Liver (tissue), 9 donors: ENCODE data around the gene KCNMB2. TPM values are rescaled to one million over a fixed set of nuclear protein-coding genes. Genes with fewer than 3 reads are reported as not detected.

Source experiments
- DNase-seq: peaks from one replicate; pipeline ENCODE4 v3.0.0-alpha.2; 2017; ENCODE audit warnings: low spot score
- H3K27ac ChIP-seq, 2 donors: one replicate each; pipeline ENCODE4 v1.7.0; 2013; ENCODE audit warnings: inconsistent platforms in 2 of 2, low read length in 2 of 2, control low read depth in 1 of 2, low read depth in 1 of 2, mild to moderate bottlenecking in 1 of 2
- H3K27me3 ChIP-seq, 4 donors: one replicate each; pipeline versions ENCODE4 v1.6.1 to v1.7.0; 2013; ENCODE audit warnings: low read length in 3 of 4, inconsistent platforms in 1 of 4, mild to moderate bottlenecking in 1 of 4, moderate library complexity in 1 of 4; ENCODE audit not compliant: control insufficient read depth in 4 of 4, insufficient read depth in 4 of 4
- H3K36me3 ChIP-seq, 4 donors: one replicate each; pipeline versions ENCODE4 v1.6.1 to v1.7.0; 2013; ENCODE audit warnings: low read length in 3 of 4, mild to moderate bottlenecking in 3 of 4, low read depth in 1 of 4, moderate library complexity in 1 of 4; ENCODE audit not compliant: control insufficient read depth in 4 of 4, insufficient read depth in 3 of 4
- H3K4me1 ChIP-seq, 4 donors: one replicate each; pipeline versions ENCODE4 v1.6.1 to v1.7.0; 2013; ENCODE audit warnings: low read length in 3 of 4, mild to moderate bottlenecking in 3 of 4, moderate library complexity in 1 of 4; ENCODE audit not compliant: control insufficient read depth in 4 of 4, insufficient read depth in 4 of 4
- H3K4me3 ChIP-seq, 3 donors: one replicate each; pipeline versions ENCODE4 v1.6.1 to v1.7.0; 2013; ENCODE audit warnings: low read length in 3 of 3, control low read depth in 1 of 3, low read depth in 1 of 3, mild to moderate bottlenecking in 1 of 3
- H3K9ac ChIP-seq, 2 donors: one replicate each; pipeline ENCODE4 v1.7.0; 2013; ENCODE audit warnings: low read length in 2 of 2, mild to moderate bottlenecking in 2 of 2, moderate library complexity in 2 of 2, control low read depth in 1 of 2, low read depth in 1 of 2
- H3K9me3 ChIP-seq, 4 donors: one replicate each; pipeline versions ENCODE4 v1.6.1 to v1.7.0; 2013; ENCODE audit warnings: low read length in 3 of 4; ENCODE audit not compliant: control insufficient read depth in 4 of 4
- EGR1 ChIP-seq, 2 donors: IDR thresholded peaks; 2 replicates each; pipeline ENCODE4 v1.6.1; 2016 to 2018; ENCODE audit warnings: antibody characterized with exemption in 2 of 2, low read depth in 2 of 2
- FOXA1 ChIP-seq: IDR thresholded peaks from 2 replicates; pipeline ENCODE4 v1.6.1; 2016; ENCODE audit warnings: antibody characterized with exemption
- FOXA2 ChIP-seq: IDR thresholded peaks from 2 replicates; pipeline ENCODE4 v1.6.1; 2016; ENCODE audit warnings: antibody characterized with exemption
- GABPA ChIP-seq, 2 donors: IDR thresholded peaks in 1 of 2; conservative IDR thresholded peaks in 1 of 2; 2 replicates each; pipeline ENCODE4 v1.6.1; 2016; ENCODE audit warnings: antibody characterized with exemption in 2 of 2, mild to moderate bottlenecking in 1 of 2, moderate library complexity in 1 of 2
- HNF4A ChIP-seq, 2 donors: conservative IDR thresholded peaks; 2 replicates each; pipeline ENCODE4 v1.6.1; 2016; ENCODE audit warnings: antibody characterized with exemption in 2 of 2, mild to moderate bottlenecking in 2 of 2
- HNF4G ChIP-seq: IDR thresholded peaks from 2 replicates; pipeline ENCODE4 v1.6.1; 2016; ENCODE audit warnings: antibody characterized with exemption
- JUND ChIP-seq, 2 donors: IDR thresholded peaks; 2 replicates each; pipeline ENCODE4 v1.6.1; 2016; ENCODE audit warnings: antibody characterized with exemption in 2 of 2
- NR2F2 ChIP-seq: IDR thresholded peaks from 2 replicates; pipeline ENCODE4 v1.6.1; 2016; ENCODE audit warnings: antibody characterized with exemption
- RAD21 ChIP-seq, 2 donors: IDR thresholded peaks; 2 replicates each; pipeline ENCODE4 v1.6.1; 2016; ENCODE audit warnings: antibody characterized with exemption in 2 of 2, mild to moderate bottlenecking in 2 of 2
- RXRA ChIP-seq, 2 donors: IDR thresholded peaks; 2 replicates each; pipeline ENCODE4 v1.6.1; 2017 to 2018; ENCODE audit warnings: antibody characterized with exemption in 2 of 2, mild to moderate bottlenecking in 1 of 2
- SP1 ChIP-seq: IDR thresholded peaks from 2 replicates; pipeline ENCODE4 v1.6.1; 2018; ENCODE audit warnings: antibody characterized with exemption, mild to moderate bottlenecking
- TAF1 ChIP-seq: conservative IDR thresholded peaks from 2 replicates; pipeline ENCODE4 v1.6.1; 2016; ENCODE audit warnings: antibody characterized with exemption, mild to moderate bottlenecking
- YY1 ChIP-seq: IDR thresholded peaks from 2 replicates; pipeline ENCODE4 v1.6.1; 2016; ENCODE audit warnings: antibody characterized with exemption, mild to moderate bottlenecking
- WGBS: extraction: QIAGEN DNeasy Blood & Tissue Kit; methylation state at CpG from one replicate; pipeline ENCODE4 v1.1.7; 2013; 5-methylcytosine and 5-hydroxymethylcytosine counted together
- polyA plus RNA-seq, 2 donors: library from polyadenylated mRNA; stranded (reverse) in 1 of 2; unstranded in 1 of 2; fragments of 200-250 nt in 1 of 2; fragments of >200 nt in 1 of 2; fragmentation: Nextera tagmentation in 1 of 2; extraction: Ambion mirVana in 1 of 2; gene quantifications; one replicate each; pipeline versions ENCODE4 v1.2.1 to v1.2.3, GENCODE V29; 2013 to 2015
- total RNA-seq, 2 donors: library from RNA; depleted of rRNA; stranded (reverse); fragments of >200 nt; gene quantifications; one replicate each; pipeline ENCODE4 v1.2.3, GENCODE V29; 2014
- TF ChIP-seq, protein P1 (sequence below): IDR thresholded peaks from 2 replicates; pipeline ENCODE4 v1.6.1; 2016; ENCODE audit warnings: antibody characterized with exemption
- TF ChIP-seq, protein P2 (sequence below): fragments of 150-350 bp; IDR thresholded peaks from 2 replicates; pipeline ENCODE4 v1.5.1; 2017; ENCODE audit warnings: improper control_type of control experiment, low read depth, low read length; ENCODE audit not compliant: missing input control
- TF ChIP-seq, protein P3 (sequence below): IDR thresholded peaks from 2 replicates; pipeline ENCODE4 v1.6.1; 2016; ENCODE audit warnings: antibody characterized with exemption
- TF ChIP-seq, protein P4 (sequence below): IDR thresholded peaks from 2 replicates; pipeline ENCODE4 v1.6.1; 2016; ENCODE audit warnings: antibody characterized with exemption, mild to moderate bottlenecking
- TF ChIP-seq, protein P5 (sequence below): IDR thresholded peaks from 2 replicates; pipeline ENCODE4 v1.6.1; 2016; ENCODE audit warnings: antibody characterized with exemption
- donor health status: healthy.
- donor health status: healthy.
- donor health status: healthy.
- donor health status: healthy.
- donor health status: healthy.

The KCNMB2 gene
- total and polyA plus RNA-seq, 4 donors, result 0.08 to 0.33 (median 0.16) TPM; not detected in 1

DNA sequence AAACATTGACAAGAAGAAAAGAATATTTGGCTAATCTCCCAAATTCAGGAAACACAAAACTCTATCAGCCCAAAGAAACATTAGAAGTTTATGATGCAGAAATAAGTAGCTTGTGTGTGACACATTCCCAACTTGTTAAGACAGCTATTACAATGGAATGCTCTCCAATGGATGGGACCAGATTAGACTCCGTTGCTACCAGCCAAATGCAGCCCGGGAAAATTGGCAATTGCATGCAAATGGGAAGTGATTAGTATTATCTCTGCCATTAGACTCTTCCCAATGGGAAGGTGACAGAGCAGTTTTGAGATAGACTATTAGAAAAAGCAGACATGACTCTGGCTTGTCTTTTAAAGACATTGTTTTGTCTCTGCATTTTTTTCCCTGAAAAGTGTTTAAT, 37.4 kb upstream of the KCNMB2 start:
- H3K9ac ChIP-seq, result no peak overlapping the region
- TF ChIP-seq HNF4G (no peak), EGR1 (IDR thresholded peaks at IDR 0.05; ENCODE audit: low read depth in 2 of 2) (no peak), FOXA2 (no peak), RAD21 (IDR thresholded peaks at IDR 0.05) (no peak), YY1 (no peak), SP1 (no peak), TAF1 (no peak), HNF4A (conservative IDR thresholded peaks at IDR 0.05) (no peak), RXRA (IDR thresholded peaks at IDR 0.05) (no peak), JUND (IDR thresholded peaks at IDR 0.05) (no peak), GABPA (IDR thresholded peaks at IDR 0.05 in 1 of 2, conservative IDR thresholded peaks at IDR 0.05 in 1 of 2) (no peak)
- TF ChIP-seq, protein P1, sequence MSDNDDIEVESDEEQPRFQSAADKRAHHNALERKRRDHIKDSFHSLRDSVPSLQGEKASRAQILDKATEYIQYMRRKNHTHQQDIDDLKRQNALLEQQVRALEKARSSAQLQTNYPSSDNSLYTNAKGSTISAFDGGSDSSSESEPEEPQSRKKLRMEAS, result no peak
- TF ChIP-seq, protein P2, sequence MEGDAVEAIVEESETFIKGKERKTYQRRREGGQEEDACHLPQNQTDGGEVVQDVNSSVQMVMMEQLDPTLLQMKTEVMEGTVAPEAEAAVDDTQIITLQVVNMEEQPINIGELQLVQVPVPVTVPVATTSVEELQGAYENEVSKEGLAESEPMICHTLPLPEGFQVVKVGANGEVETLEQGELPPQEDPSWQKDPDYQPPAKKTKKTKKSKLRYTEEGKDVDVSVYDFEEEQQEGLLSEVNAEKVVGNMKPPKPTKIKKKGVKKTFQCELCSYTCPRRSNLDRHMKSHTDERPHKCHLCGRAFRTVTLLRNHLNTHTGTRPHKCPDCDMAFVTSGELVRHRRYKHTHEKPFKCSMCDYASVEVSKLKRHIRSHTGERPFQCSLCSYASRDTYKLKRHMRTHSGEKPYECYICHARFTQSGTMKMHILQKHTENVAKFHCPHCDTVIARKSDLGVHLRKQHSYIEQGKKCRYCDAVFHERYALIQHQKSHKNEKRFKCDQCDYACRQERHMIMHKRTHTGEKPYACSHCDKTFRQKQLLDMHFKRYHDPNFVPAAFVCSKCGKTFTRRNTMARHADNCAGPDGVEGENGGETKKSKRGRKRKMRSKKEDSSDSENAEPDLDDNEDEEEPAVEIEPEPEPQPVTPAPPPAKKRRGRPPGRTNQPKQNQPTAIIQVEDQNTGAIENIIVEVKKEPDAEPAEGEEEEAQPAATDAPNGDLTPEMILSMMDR, result no peak
- TF ChIP-seq, protein P3, sequence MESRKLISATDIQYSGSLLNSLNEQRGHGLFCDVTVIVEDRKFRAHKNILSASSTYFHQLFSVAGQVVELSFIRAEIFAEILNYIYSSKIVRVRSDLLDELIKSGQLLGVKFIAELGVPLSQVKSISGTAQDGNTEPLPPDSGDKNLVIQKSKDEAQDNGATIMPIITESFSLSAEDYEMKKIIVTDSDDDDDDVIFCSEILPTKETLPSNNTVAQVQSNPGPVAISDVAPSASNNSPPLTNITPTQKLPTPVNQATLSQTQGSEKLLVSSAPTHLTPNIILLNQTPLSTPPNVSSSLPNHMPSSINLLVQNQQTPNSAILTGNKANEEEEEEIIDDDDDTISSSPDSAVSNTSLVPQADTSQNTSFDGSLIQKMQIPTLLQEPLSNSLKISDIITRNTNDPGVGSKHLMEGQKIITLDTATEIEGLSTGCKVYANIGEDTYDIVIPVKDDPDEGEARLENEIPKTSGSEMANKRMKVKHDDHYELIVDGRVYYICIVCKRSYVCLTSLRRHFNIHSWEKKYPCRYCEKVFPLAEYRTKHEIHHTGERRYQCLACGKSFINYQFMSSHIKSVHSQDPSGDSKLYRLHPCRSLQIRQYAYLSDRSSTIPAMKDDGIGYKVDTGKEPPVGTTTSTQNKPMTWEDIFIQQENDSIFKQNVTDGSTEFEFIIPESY, result no peak
- H3K4me1 ChIP-seq, result no peaks in the 10 kb centered on the region
- no peak overlapping the region for H3K4me3 ChIP-seq
- no peaks in the 10 kb centered on the region for H3K9me3 ChIP-seq
- H3K27ac ChIP-seq, result no peak overlapping the region
- no peaks in the 10 kb centered on the region for H3K27me3 ChIP-seq
- 43% methylated on average over 2 of the region's 2 CpGs for WGBS
- no peak for DNase-seq
- no peaks in the 10 kb centered on the region for H3K36me3 ChIP-seq

DNA sequence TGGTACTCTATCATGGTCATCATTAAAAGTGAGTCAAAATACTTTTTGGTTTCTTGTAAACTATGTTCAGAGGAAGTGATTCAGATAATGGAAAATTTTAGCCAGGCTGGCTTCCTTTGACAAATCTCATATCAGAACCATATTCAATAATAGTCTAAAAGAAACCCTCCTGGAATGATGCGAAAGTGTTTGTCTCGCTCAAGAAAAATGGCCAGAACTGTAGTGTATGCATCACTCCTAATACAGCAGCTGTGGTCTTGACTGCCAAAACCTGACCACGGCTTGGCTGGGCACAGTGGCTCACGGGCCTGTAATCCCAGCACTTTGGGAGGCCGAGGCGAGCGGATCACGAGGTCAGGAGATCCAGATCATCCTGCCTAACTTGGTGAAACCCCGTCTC, 35.6 kb upstream of the KCNMB2 start:
- Histone ChIP-seq H3K27me3 (no peaks in the 10 kb centered on the region), H3K9ac (no peak overlapping the region), H3K27ac (no peak overlapping the region), H3K36me3 (no peaks in the 10 kb centered on the region), H3K4me1 (no peaks in the 10 kb centered on the region), H3K9me3 (no peaks in the 10 kb centered on the region), H3K4me3 (no peak overlapping the region)
- TF ChIP-seq NR2F2, result no peak
- no peak for TF ChIP-seq GABPA (IDR thresholded peaks at IDR 0.05 in 1 of 2, conservative IDR thresholded peaks at IDR 0.05 in 1 of 2)
- no peak for TF ChIP-seq FOXA2
- no peak for TF ChIP-seq FOXA1
- no peak for TF ChIP-seq TAF1
- TF ChIP-seq, protein P2, result no peak
- no peak for TF ChIP-seq JUND (IDR thresholded peaks at IDR 0.05)
- TF ChIP-seq SP1, result no peak
- TF ChIP-seq, protein P4, sequence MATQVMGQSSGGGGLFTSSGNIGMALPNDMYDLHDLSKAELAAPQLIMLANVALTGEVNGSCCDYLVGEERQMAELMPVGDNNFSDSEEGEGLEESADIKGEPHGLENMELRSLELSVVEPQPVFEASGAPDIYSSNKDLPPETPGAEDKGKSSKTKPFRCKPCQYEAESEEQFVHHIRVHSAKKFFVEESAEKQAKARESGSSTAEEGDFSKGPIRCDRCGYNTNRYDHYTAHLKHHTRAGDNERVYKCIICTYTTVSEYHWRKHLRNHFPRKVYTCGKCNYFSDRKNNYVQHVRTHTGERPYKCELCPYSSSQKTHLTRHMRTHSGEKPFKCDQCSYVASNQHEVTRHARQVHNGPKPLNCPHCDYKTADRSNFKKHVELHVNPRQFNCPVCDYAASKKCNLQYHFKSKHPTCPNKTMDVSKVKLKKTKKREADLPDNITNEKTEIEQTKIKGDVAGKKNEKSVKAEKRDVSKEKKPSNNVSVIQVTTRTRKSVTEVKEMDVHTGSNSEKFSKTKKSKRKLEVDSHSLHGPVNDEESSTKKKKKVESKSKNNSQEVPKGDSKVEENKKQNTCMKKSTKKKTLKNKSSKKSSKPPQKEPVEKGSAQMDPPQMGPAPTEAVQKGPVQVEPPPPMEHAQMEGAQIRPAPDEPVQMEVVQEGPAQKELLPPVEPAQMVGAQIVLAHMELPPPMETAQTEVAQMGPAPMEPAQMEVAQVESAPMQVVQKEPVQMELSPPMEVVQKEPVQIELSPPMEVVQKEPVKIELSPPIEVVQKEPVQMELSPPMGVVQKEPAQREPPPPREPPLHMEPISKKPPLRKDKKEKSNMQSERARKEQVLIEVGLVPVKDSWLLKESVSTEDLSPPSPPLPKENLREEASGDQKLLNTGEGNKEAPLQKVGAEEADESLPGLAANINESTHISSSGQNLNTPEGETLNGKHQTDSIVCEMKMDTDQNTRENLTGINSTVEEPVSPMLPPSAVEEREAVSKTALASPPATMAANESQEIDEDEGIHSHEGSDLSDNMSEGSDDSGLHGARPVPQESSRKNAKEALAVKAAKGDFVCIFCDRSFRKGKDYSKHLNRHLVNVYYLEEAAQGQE, result no peak
- TF ChIP-seq EGR1 (IDR thresholded peaks at IDR 0.05; ENCODE audit: low read depth in 2 of 2), result no peak
- TF ChIP-seq, protein P5, sequence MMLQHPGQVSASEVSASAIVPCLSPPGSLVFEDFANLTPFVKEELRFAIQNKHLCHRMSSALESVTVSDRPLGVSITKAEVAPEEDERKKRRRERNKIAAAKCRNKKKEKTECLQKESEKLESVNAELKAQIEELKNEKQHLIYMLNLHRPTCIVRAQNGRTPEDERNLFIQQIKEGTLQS, result no peak
- no peak for TF ChIP-seq RXRA (IDR thresholded peaks at IDR 0.05)
- TF ChIP-seq, protein P1, result no peak
- no peak for DNase-seq
- WGBS, result 88% methylated on average over 9 of the region's 9 CpGs
